Measurements from ENCODE around the gene SLC22A17. TPM values are rescaled to one million over a fixed set of nuclear protein-coding genes. Genes with fewer than 3 reads are reported as not detected.

Gene SLC22A17
- total and polyA plus RNA-seq, 2 of the 4 experiments (the other 2 are of a cell fraction), result 6.6 to 36.0 TPM

DNA sequence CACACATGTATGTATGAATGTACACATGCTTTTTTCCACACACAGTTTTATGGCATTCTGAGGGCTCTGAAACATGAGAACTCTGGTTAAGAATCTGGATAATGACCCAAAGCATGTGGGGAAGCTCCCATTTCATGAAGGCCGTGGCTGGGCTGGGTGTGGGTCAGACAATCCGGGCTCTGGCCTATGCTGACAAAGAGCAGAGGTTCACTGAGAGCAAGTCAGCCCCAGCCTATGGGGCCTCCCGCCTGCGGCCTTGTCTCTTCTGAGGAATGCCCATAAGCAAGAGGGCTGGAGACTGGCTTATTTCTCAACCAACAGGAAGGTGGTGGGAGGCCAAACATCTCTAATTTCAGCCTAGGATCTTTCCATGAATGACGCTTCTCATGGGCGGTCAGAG is 46.9 kb upstream of the SLC22A17 start:
- intact Hi-C loops (cut with micrococcal nuclease), result no loop called here
- 40% methylated on average over 1 of the region's 6 CpGs; no CpG with 5 or more reads in 1 of the 2 experiments for WGBS, 2 experiments (ENCODE audit: extremely low coverage in 2 of 2, insufficient read length in 1 of 2)

More for the DNA sequence above, 46.9 kb upstream of the SLC22A17 start:
- Histone ChIP-seq H4K20me1 (ENCODE audit: insufficient read depth, low read length) (no peaks in the 10 kb centered on the region), H4K5ac (ENCODE audit: low read depth, low read length) (no peak overlapping the region), H3K36me3 (ENCODE audit: control insufficient read depth, insufficient read depth, low read length) (no peaks in the 10 kb centered on the region), H3K4me3 (ENCODE audit: insufficient read depth, low read depth, low read length) (no peak overlapping the region), H3K4me2 (ENCODE audit: low read depth, low read length) (no peak overlapping the region), H2AK9ac (replicated peaks; ENCODE audit: low read depth, low read length, poor library complexity) (no peak overlapping the region), H2AFZ (replicated peaks; ENCODE audit: low read length, poor library complexity) (no peak overlapping the region), H3K23ac (ENCODE audit: low read depth, low read length) (no peak overlapping the region), H3K9me1 (ENCODE audit: insufficient read depth, low read length) (peaks cover 2% of the 10 kb centered on the region; the same call in 1 of the 2 replicates), H4K91ac (ENCODE audit: insufficient read depth, low read depth, low read length) (no peak overlapping the region), H3K9ac (ENCODE audit: low read depth, low read length) (no peak overlapping the region), H4K8ac (ENCODE audit: low read depth in 2 of 2, low read length in 2 of 2) (no peak overlapping the region), H3K79me1 (ENCODE audit: low read depth in 1 of 2, low read length in 2 of 2) (no peaks in the 10 kb centered on the region), H3K4ac (ENCODE audit: low read depth, low read length) (no peak overlapping the region), H3K4me1 (ENCODE audit: control insufficient read depth, insufficient read depth, low read length) (no peaks in the 10 kb centered on the region), H3K56ac (ENCODE audit: extremely low read depth, insufficient read depth, low read length) (no peak overlapping the region), H2BK5ac (ENCODE audit: low read depth, low read length, poor library complexity, severe bottlenecking) (no peak overlapping the region), H2BK20ac (ENCODE audit: low read depth, low read length) (no peak overlapping the region), H2BK120ac (ENCODE audit: low read depth, low read length) (no peak overlapping the region), H3K9me3 (ENCODE audit: control insufficient read depth, insufficient read depth, low read length) (no peaks in the 10 kb centered on the region), H2AK5ac (ENCODE audit: low read depth, low read length) (no peak overlapping the region), H3K27me3 (ENCODE audit: control insufficient read depth, insufficient read depth, low read length) (peaks cover 31% of the 10 kb centered on the region; the same call in 1 of the 2 replicates), H2BK15ac (ENCODE audit: low read depth, low read length) (no peak overlapping the region), H3K27ac (ENCODE audit: insufficient read depth, low read length) (no peak overlapping the region), H3K18ac (ENCODE audit: low read depth, low read length) (no peak overlapping the region), H3K14ac (replicated peaks; ENCODE audit: low read depth, low read length) (no peak overlapping the region)
- dilution Hi-C loops (cut with HindIII; ENCODE audit: low sequenced_read_pairs, unreplicated experiment), result no loop called here
- no TSS peak for BruUV-seq (replicated peaks)
- no peak for ATAC-seq (ENCODE audit: low read depth)
- in situ Hi-C loops (cut with MboI; ENCODE audit: low sequenced_read_pairs), result no loop called here
- no peak for DNase-seq
- ChIA-PET POLR2A (ENCODE audit: unreplicated experiment) (no interaction called here), CTCF (no interaction called here)
- TF ChIP-seq MXI1 (IDR thresholded peaks at IDR 0.05; ENCODE audit: borderline replicate concordance, low read depth, low read length), result no peak
- no peak for TF ChIP-seq RCOR1 (IDR thresholded peaks at IDR 0.05; ENCODE audit: insufficient replicate concordance, low read length)
- no peak for TF ChIP-seq CEBPB (IDR thresholded peaks at IDR 0.05; ENCODE audit: low read depth, low read length)
- no peak for TF ChIP-seq NFE2L2 (IDR thresholded peaks at IDR 0.05; ENCODE audit: low read depth, low read length)
- no peak for TF ChIP-seq RFX5 (IDR thresholded peaks at IDR 0.05; ENCODE audit: low read depth, low read length)
- no peak for TF ChIP-seq MAFK (IDR thresholded peaks at IDR 0.05; ENCODE audit: low read depth, low read length)
- TF ChIP-seq RAD21 (IDR thresholded peaks at IDR 0.05; ENCODE audit: low read length), result no peak
- TF ChIP-seq FOS (IDR thresholded peaks at IDR 0.05; ENCODE audit: low read depth, low read length), result no peak
- TF ChIP-seq, protein P1, sequence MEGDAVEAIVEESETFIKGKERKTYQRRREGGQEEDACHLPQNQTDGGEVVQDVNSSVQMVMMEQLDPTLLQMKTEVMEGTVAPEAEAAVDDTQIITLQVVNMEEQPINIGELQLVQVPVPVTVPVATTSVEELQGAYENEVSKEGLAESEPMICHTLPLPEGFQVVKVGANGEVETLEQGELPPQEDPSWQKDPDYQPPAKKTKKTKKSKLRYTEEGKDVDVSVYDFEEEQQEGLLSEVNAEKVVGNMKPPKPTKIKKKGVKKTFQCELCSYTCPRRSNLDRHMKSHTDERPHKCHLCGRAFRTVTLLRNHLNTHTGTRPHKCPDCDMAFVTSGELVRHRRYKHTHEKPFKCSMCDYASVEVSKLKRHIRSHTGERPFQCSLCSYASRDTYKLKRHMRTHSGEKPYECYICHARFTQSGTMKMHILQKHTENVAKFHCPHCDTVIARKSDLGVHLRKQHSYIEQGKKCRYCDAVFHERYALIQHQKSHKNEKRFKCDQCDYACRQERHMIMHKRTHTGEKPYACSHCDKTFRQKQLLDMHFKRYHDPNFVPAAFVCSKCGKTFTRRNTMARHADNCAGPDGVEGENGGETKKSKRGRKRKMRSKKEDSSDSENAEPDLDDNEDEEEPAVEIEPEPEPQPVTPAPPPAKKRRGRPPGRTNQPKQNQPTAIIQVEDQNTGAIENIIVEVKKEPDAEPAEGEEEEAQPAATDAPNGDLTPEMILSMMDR (conservative IDR thresholded peaks at IDR 0.05; ENCODE audit: low read depth, low read length), result no peak
- TF ChIP-seq, protein P2, sequence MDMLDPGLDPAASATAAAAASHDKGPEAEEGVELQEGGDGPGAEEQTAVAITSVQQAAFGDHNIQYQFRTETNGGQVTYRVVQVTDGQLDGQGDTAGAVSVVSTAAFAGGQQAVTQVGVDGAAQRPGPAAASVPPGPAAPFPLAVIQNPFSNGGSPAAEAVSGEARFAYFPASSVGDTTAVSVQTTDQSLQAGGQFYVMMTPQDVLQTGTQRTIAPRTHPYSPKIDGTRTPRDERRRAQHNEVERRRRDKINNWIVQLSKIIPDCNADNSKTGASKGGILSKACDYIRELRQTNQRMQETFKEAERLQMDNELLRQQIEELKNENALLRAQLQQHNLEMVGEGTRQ (IDR thresholded peaks at IDR 0.05; ENCODE audit: low read depth, low read length), result no peak
- TF ChIP-seq MAZ (IDR thresholded peaks at IDR 0.05; ENCODE audit: borderline replicate concordance, low read depth, low read length), result no peak
- no peak for TF ChIP-seq BHLHE40 (IDR thresholded peaks at IDR 0.05; ENCODE audit: low read depth, low read length)
